ENCODE measurements around the gene KIF6.

- no peak for TF ChIP-seq EZH2 (IDR thresholded peaks at IDR 0.05; ENCODE audit: borderline replicate concordance, low read length)
- no peak for TF ChIP-seq CTCF (IDR thresholded peaks at IDR 0.05; ENCODE audit: low read length)
These were observed 232.0 kb downstream of the KIF6 start for GRCh38 chr6:39493174-39493573.

All from OCI-LY1 (cell line).